HG02852 (cell line): Measurements from ENCODE around the gene ZNF511.
"Not testable (repeated sequence)": the region's sequence is repeated elsewhere in the genome, so short reads cannot be mapped to it uniquely, and the experiment has no call there.

Experiments
- ATAC-seq: cut with Tn5 transposase; IDR thresholded peaks from one replicate; pipeline ENCODE4 v1.9.1; 2021; ENCODE audit warnings: mild to moderate bottlenecking, moderate library complexity; ENCODE audit not compliant: unreplicated experiment

ZNF511 gene

GRCh38 chr10:133313192-133313591, 4.5 kb downstream of the ZNF511 start:
- ATAC-seq = no peak

- ATAC-seq = no peak
Observed at GRCh38 chr10:133314911-133315310, 6.2 kb downstream of the ZNF511 start.

- ATAC-seq = no peak
Observed at GRCh38 chr10:133315847-133316246, 7.1 kb downstream of the ZNF511 start.

GRCh38 chr10:133316266-133316665, 7.6 kb downstream of the ZNF511 start:
- ATAC-seq = no peak

GRCh38 chr10:133316732-133317131, 8.0 kb downstream of the ZNF511 start:
- ATAC-seq = no peak

- ATAC-seq = peak; percentile 75
Observed at GRCh38 chr10:133318494-133319127, 9.9 kb downstream of the ZNF511 start.

GRCh38 chr10:133320852-133321422, 12.2 kb downstream of the ZNF511 start:
- ATAC-seq = not testable (repeated sequence)

GRCh38 chr10:133322064-133322709, 13.5 kb downstream of the ZNF511 start:
- not testable (repeated sequence) for ATAC-seq

- no peak for ATAC-seq
Observed at GRCh38 chr10:133324198-133324792, 15.6 kb downstream of the ZNF511 start.

- no peak for ATAC-seq
Observed at GRCh38 chr10:133324857-133325260, 16.1 kb downstream of the ZNF511 start.

GRCh38 chr10:133325440-133326222, 16.9 kb downstream of the ZNF511 start:
- no peak for ATAC-seq

GRCh38 chr10:133326223-133326551, 17.5 kb downstream of the ZNF511 start:
- no peak for ATAC-seq

GRCh38 chr10:133326745-133327650, 18.3 kb downstream of the ZNF511 start:
- ATAC-seq = no peak

- no peak for ATAC-seq
Observed at GRCh38 chr10:133327651-133328357, 19.1 kb downstream of the ZNF511 start.

GRCh38 chr10:133328358-133329343, 19.9 kb downstream of the ZNF511 start:
- ATAC-seq = no peak

GRCh38 chr10:133329491-133330202, 20.9 kb downstream of the ZNF511 start:
- ATAC-seq = peak; percentile 81

GRCh38 chr10:133332936-133333699, 24.4 kb downstream of the ZNF511 start:
- no peak for ATAC-seq
